Uterus (tissue), 2 donors: ENCODE data around the gene KLHDC7B.
"Not testable (repeated sequence)": the region's sequence is repeated elsewhere in the genome, so short reads cannot be mapped to it uniquely, and the experiment has no call there.

Source experiments
- POLR2A ChIP-seq, 2 donors: fragments of 450-650 bp; IDR thresholded peaks; one replicate each; pipeline ENCODE4 v1.6.1; 2016; ENCODE audit warnings: antibody characterized with exemption in 2 of 2, mild to moderate bottlenecking in 1 of 2, moderate library complexity in 1 of 2
- TF ChIP-seq, protein P1 (sequence below), 4 experiments: fragments of 200-600 bp in 2 of 4; fragments of 450-650 bp in 2 of 4; sonication (generic) in 2 of 4; IDR thresholded peaks; one replicate each; pipeline ENCODE4 v1.5.1; 2016 to 2019; ENCODE audit warnings: antibody characterized with exemption in 4 of 4, mild to moderate bottlenecking in 2 of 4, moderate library complexity in 1 of 4

DNA sequence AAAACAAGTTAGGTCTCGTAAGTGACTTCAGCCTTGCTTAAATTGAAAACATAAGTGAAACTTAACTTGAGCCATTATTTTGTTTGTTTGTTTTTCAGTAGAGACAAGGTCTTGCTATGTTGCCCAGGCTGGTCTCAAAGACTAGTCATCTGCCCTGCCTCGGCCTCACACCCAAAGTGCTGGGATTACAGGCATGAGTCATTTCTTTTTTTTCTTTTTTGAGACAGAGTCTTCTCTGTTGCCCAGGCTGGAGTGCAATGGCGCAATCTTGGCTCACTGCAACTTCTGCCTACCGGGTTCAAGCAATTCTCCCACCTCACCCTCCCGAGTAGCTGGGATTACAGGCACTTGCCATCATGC is 4.1 kb upstream of the KLHDC7B start:
- TF ChIP-seq, protein P1, sequence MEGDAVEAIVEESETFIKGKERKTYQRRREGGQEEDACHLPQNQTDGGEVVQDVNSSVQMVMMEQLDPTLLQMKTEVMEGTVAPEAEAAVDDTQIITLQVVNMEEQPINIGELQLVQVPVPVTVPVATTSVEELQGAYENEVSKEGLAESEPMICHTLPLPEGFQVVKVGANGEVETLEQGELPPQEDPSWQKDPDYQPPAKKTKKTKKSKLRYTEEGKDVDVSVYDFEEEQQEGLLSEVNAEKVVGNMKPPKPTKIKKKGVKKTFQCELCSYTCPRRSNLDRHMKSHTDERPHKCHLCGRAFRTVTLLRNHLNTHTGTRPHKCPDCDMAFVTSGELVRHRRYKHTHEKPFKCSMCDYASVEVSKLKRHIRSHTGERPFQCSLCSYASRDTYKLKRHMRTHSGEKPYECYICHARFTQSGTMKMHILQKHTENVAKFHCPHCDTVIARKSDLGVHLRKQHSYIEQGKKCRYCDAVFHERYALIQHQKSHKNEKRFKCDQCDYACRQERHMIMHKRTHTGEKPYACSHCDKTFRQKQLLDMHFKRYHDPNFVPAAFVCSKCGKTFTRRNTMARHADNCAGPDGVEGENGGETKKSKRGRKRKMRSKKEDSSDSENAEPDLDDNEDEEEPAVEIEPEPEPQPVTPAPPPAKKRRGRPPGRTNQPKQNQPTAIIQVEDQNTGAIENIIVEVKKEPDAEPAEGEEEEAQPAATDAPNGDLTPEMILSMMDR (IDR thresholded peaks at IDR 0.05): not testable (repeated sequence)
- not testable (repeated sequence) for TF ChIP-seq POLR2A (IDR thresholded peaks at IDR 0.05)
